T-cell (primary cell): ENCODE measurements around the gene RMC1. TPM values are rescaled to one million over a fixed set of nuclear protein-coding genes. Genes with fewer than 3 reads are reported as not detected.
"Not testable (repeated sequence)": the region's sequence is repeated elsewhere in the genome, so short reads cannot be mapped to it uniquely, and the experiment has no call there.

Source experiments
- ATAC-seq, 4 experiments: fragments of 200-7000 bp in 3 of 4; fragments of 150-1000 bp in 1 of 4; cut with Tn5 transposase; replicated peaks in 1 of 4; 1 replicate in 3 of 4; 2 replicates in 1 of 4; pipeline ENCODE4 v1.10.0; 2021; ENCODE audit warnings: moderate library complexity in 3 of 4, mild to moderate bottlenecking in 2 of 4, moderate number of reproducible peaks in 1 of 4
- CTCF ChIA-PET, 2 donors: fragments of 300-600 bp; sonication (Branson Sonifier 250); formaldehyde crosslinking; loops; one replicate each; lab custom pipeline; 2022; ENCODE audit warnings: antibody characterized with exemption in 2 of 2; lab: Charles Lee
- POLR2A ChIA-PET, 2 donors: fragments of 300-600 bp; sonication (Branson Sonifier 250); formaldehyde crosslinking; loops; one replicate each; lab custom pipeline; 2022; ENCODE audit warnings: antibody characterized with exemption in 2 of 2; lab: Charles Lee
- DNase-seq, 35 experiments: peaks; one replicate each; pipeline versions ENCODE4 v3.0.0 to v3.0.0-alpha.2; 2013 to 2023
- H3K27ac ChIP-seq: one replicate; pipeline ENCODE4 v1.5.1; 2013; ENCODE audit warnings: low read length
- H3K27me3 ChIP-seq, 2 experiments: replicated peaks in 1 of 2; 1 replicate in 1 of 2; 2 replicates in 1 of 2; pipeline versions ENCODE4 v1.6.1 to v1.7.0; 2013; ENCODE audit warnings: low read length in 1 of 2, mixed read lengths in 1 of 2; ENCODE audit not compliant: control insufficient read depth in 2 of 2, insufficient read depth in 2 of 2; ENCODE audit errors: extremely low read depth in 1 of 2
- H3K36me3 ChIP-seq, 2 donors: 1 replicate in 1 of 2; 2 replicates in 1 of 2; pipeline versions ENCODE4 v1.6.1 to v1.7.0; 2013; ENCODE audit warnings: low read length in 1 of 2; ENCODE audit not compliant: control insufficient read depth in 2 of 2, insufficient read depth in 1 of 2; ENCODE audit errors: extremely low read depth in 1 of 2
- H3K4me1 ChIP-seq, 2 experiments: 1 replicate in 1 of 2; 2 replicates in 1 of 2; pipeline versions ENCODE4 v1.6.1 to v1.7.0; 2013; ENCODE audit warnings: low read length in 2 of 2, mixed read lengths in 1 of 2; ENCODE audit not compliant: insufficient read depth in 2 of 2, control insufficient read depth in 1 of 2; ENCODE audit errors: extremely low read depth in 1 of 2
- H3K4me3 ChIP-seq, 2 donors: 1 replicate in 1 of 2; 2 replicates in 1 of 2; pipeline versions ENCODE4 v1.5.1 to v1.7.0; 2013; ENCODE audit warnings: mild to moderate bottlenecking in 2 of 2, low read length in 1 of 2, moderate library complexity in 1 of 2; ENCODE audit not compliant: control insufficient read depth in 1 of 2; ENCODE audit errors: extremely low read depth in 1 of 2
- H3K9me3 ChIP-seq: 2 replicates; pipeline ENCODE4 v1.7.0; 2013
- H3K27ac Mint-ChIP-seq, 2 donors: one replicate each; pipeline ENCODE4 v1.8.0; 2020 to 2021; ENCODE audit warnings: mild to moderate bottlenecking in 2 of 2, mixed read lengths in 2 of 2
- H3K27me3 Mint-ChIP-seq, 2 donors: one replicate each; pipeline ENCODE4 v1.8.0; 2021 to 2022; ENCODE audit warnings: mixed read lengths in 2 of 2
- H3K36me3 Mint-ChIP-seq: one replicate; pipeline ENCODE4 v1.8.0; 2021; ENCODE audit warnings: mixed read lengths
- H3K4me1 Mint-ChIP-seq, 3 donors: one replicate each; pipeline ENCODE4 v1.8.0; 2020 to 2022; ENCODE audit warnings: mixed read lengths in 3 of 3, mild to moderate bottlenecking in 1 of 3
- H3K4me3 Mint-ChIP-seq, 3 donors: one replicate each; pipeline ENCODE4 v1.8.0; 2020 to 2022; ENCODE audit warnings: mild to moderate bottlenecking in 3 of 3, mixed read lengths in 3 of 3, moderate library complexity in 3 of 3
- H3K9me3 Mint-ChIP-seq, 3 donors: one replicate each; pipeline ENCODE4 v1.8.0; 2020 to 2022; ENCODE audit warnings: mixed read lengths in 3 of 3
- WGBS: methylation state at CpG from one replicate; pipeline ENCODE4 v1.1.5; 2013; ENCODE audit warnings: missing lambda C conversion rate; ENCODE audit not compliant: insufficient coverage; 5-methylcytosine and 5-hydroxymethylcytosine counted together
- total RNA-seq, 35 experiments: library from RNA in 6 of 35; stranded (reverse) in 6 of 35; fragments of 120-200 nt in 1 of 35; gene quantifications; one replicate each; pipeline versions ENCODE4 v1.2.1 to v1.2.4 and lab custom pipeline; 2013 to 2026

RMC1 gene
- total RNA-seq, 5 donors from 2014 or later (not counting 1 experiment from before 2014, with no cell fraction given) = 46.9 to 57.4 (median 51.0) TPM

- H3K4me3 ChIP-seq, H3K27me3 Mint-ChIP-seq, ATAC-seq, H3K9me3 ChIP-seq, H3K4me1 ChIP-seq, CTCF ChIA-PET, POLR2A ChIA-PET, H3K9me3 Mint-ChIP-seq, DNase-seq, H3K27me3 ChIP-seq, H3K4me3 Mint-ChIP-seq: not testable (repeated sequence)
- WGBS = no CpG with 5 or more reads among the region's 7 CpGs
- Mint-ChIP-seq H3K27ac (peak overlapping the region; percentile 73 to 88), H3K36me3 (peaks cover 34% of the 10 kb centered on the region), H3K4me1 (peaks cover 32 to 39% (median 36%) of the 10 kb centered on the region in 3 donors)
- H3K27ac ChIP-seq = peak overlapping the region; percentile 32
- H3K36me3 ChIP-seq = peaks cover 6 to 66% of the 10 kb centered on the region in 2 donors
These were observed 8.9 kb downstream of the RMC1 start for GRCh38 chr18:23512216-23512615.

- peak overlapping the region; percentile 32 for H3K27ac ChIP-seq
- Mint-ChIP-seq H3K4me1 (peaks cover 27 to 35% (median 33%) of the 10 kb centered on the region in 3 donors), H3K27ac (peak overlapping the region; percentile 73 to 88), H3K36me3 (peaks cover 34% of the 10 kb centered on the region), H3K27me3 (no peaks in the 10 kb centered on the region), H3K4me3 (no peak overlapping the region), H3K9me3 (no peaks in the 10 kb centered on the region)
- peaks cover 6 to 70% of the 10 kb centered on the region in 2 donors for H3K36me3 ChIP-seq
- WGBS = no CpG with 5 or more reads among the region's 1 CpG
- peaks cover 0 to 6% of the 10 kb centered on the region in 2 experiments for H3K4me1 ChIP-seq
- H3K9me3 ChIP-seq = no peaks in the 10 kb centered on the region
- DNase-seq = no peak
- ChIA-PET POLR2A (no interaction called here), CTCF (interaction anchor here (0.6 to 0.7 kb wide), 3 partner anchors 14 to 74 kb away, joined by 3 read pairs; no protein-coding TSS in a partner anchor)
- ATAC-seq = no peak
- H3K27me3 ChIP-seq = no peaks in the 10 kb centered on the region
- no peak overlapping the region for H3K4me3 ChIP-seq
These were observed 9.3 kb downstream of the RMC1 start for GRCh38 chr18:23512641-23513040.

- no peak overlapping the region for H3K4me3 Mint-ChIP-seq
- H3K9me3 Mint-ChIP-seq = no peaks in the 10 kb centered on the region
- DNase-seq = peak; percentile 25 to 88 (median 66)
- H3K27ac ChIP-seq = no peak overlapping the region
- peak overlapping the region; percentile 78 to 83 for H3K27ac Mint-ChIP-seq
- peaks cover 14 to 26% (median 22%) of the 10 kb centered on the region in 3 donors for H3K4me1 Mint-ChIP-seq
- CTCF ChIA-PET = interaction anchor here (0.5 to 3.0 kb wide), 28 partner anchors 8 to 570 kb away, joined by 3 to 11 read pairs (median 4); partner anchors contain the start of gene NPC1 (in 1 of the 2)
- peaks cover 0 to 6% of the 10 kb centered on the region in 2 experiments for H3K4me1 ChIP-seq
- no peaks in the 10 kb centered on the region for H3K27me3 ChIP-seq
- POLR2A ChIA-PET = interaction anchor here in 1 of 2 donors (0.6 to 0.7 kb wide), 2 partner anchors 32 to 156 kb away, joined by 4 read pairs; no protein-coding TSS in a partner anchor
- peaks cover 42% of the 10 kb centered on the region for H3K36me3 Mint-ChIP-seq
- peak; percentile 95 to 98 (median 97) for ATAC-seq
- 100% methylated on average over 4 of the region's 17 CpGs for WGBS
- H3K27me3 Mint-ChIP-seq = no peaks in the 10 kb centered on the region
- peaks cover 7 to 71% of the 10 kb centered on the region in 2 donors for H3K36me3 ChIP-seq
- H3K4me3 ChIP-seq = no peak overlapping the region
- no peaks in the 10 kb centered on the region for H3K9me3 ChIP-seq
These were observed 12.7 kb downstream of the RMC1 start for GRCh38 chr18:23515911-23516546.

GRCh38 chr18:23519734-23520133, 16.4 kb downstream of the RMC1 start:
- DNase-seq (no peak), ATAC-seq (no peak)
- Histone ChIP-seq H3K9me3 (no peaks in the 10 kb centered on the region), H3K27ac (no peak overlapping the region), H3K4me3 (no peak overlapping the region), H3K4me1 (no peaks in the 10 kb centered on the region), H3K27me3 (no peaks in the 10 kb centered on the region), H3K36me3 (peaks cover 21 to 89% of the 10 kb centered on the region in 2 donors)
- Mint-ChIP-seq H3K4me3 (no peak overlapping the region), H3K27me3 (no peaks in the 10 kb centered on the region), H3K9me3 (no peaks in the 10 kb centered on the region), H3K27ac (peak overlapping the region in 1 of 2 donors; percentile 5), H3K4me1 (peaks cover 6 to 12% (median 7%) of the 10 kb centered on the region in 3 donors), H3K36me3 (peaks cover 52% of the 10 kb centered on the region)
- ChIA-PET CTCF (interaction anchor here in 1 of 2 donors (0.6 kb wide), 1 partner anchor 20 kb away, joined by 3 read pairs; no protein-coding TSS in a partner anchor), POLR2A (no interaction called here)
- no CpG with 5 or more reads among the region's 4 CpGs for WGBS

- POLR2A ChIA-PET = no interaction called here
- no peak overlapping the region for H3K27ac Mint-ChIP-seq
These were observed 18.0 kb downstream of the RMC1 start for GRCh38 chr18:23521271-23521670.

GRCh38 chr18:23521907-23522306, 18.6 kb downstream of the RMC1 start:
- CTCF ChIA-PET = interaction anchor here (0.6 to 1.2 kb wide), 2 partner anchors 15 to 17 kb away, joined by 3 read pairs; no protein-coding TSS in a partner anchor
- no peak overlapping the region for H3K27ac ChIP-seq
- H3K27me3 Mint-ChIP-seq = no peaks in the 10 kb centered on the region

More at GRCh38 chr18:23521271-23521670, 18.0 kb downstream of the RMC1 start:
- Histone ChIP-seq H3K36me3 (peaks cover 22 to 86% of the 10 kb centered on the region in 2 donors), H3K27ac (no peak overlapping the region), H3K4me3 (no peak overlapping the region), H3K9me3 (no peaks in the 10 kb centered on the region), H3K27me3 (no peaks in the 10 kb centered on the region), H3K4me1 (no peaks in the 10 kb centered on the region)
- Mint-ChIP-seq H3K4me1 (peaks cover 0 to 6% (median under 1%) of the 10 kb centered on the region in 3 donors), H3K4me3 (no peak overlapping the region), H3K36me3 (peaks cover 50% of the 10 kb centered on the region), H3K9me3 (no peaks in the 10 kb centered on the region), H3K27me3 (no peaks in the 10 kb centered on the region)
- DNase-seq = no peak
- CTCF ChIA-PET = no interaction called here
- ATAC-seq = no peak
- whole genome bisulfite sequencing = 94% methylated on average over 3 of the region's 7 CpGs

More at GRCh38 chr18:23521907-23522306, 18.6 kb downstream of the RMC1 start:
- Histone ChIP-seq H3K4me3 (no peak overlapping the region), H3K36me3 (peaks cover 24 to 86% of the 10 kb centered on the region in 2 donors), H3K9me3 (no peaks in the 10 kb centered on the region), H3K4me1 (no peaks in the 10 kb centered on the region), H3K27me3 (no peaks in the 10 kb centered on the region)
- ATAC-seq (no peak), DNase-seq (no peak)
- POLR2A ChIA-PET = interaction anchor here (0.6 to 0.8 kb wide), 2 partner anchors 436 to 617 kb away, joined by 3 to 4 read pairs; partner anchors contain the start of gene CABYR (in 1 of the 2)
- peak overlapping the region in 1 of 2 donors; percentile 48 for H3K27ac Mint-ChIP-seq
- no peak overlapping the region for H3K4me3 Mint-ChIP-seq
- H3K36me3 Mint-ChIP-seq = peaks cover 53% of the 10 kb centered on the region
- no peaks in the 10 kb centered on the region for H3K9me3 Mint-ChIP-seq
- peaks cover 0 to 6% (median 0%) of the 10 kb centered on the region in 3 donors for H3K4me1 Mint-ChIP-seq
- WGBS = 95% methylated on average over 6 of the region's 7 CpGs
